ENCODE results near the gene GPD2. TPM values are rescaled to one million over a fixed set of nuclear protein-coding genes. Genes with fewer than 3 reads are reported as not detected.
A peak's percentile ranks its signal among the peaks of the same experiment; 100 is the strongest.

GPD2 gene
- total RNA-seq, 1 experiment from 2014 or later, result not detected

- Histone ChIP-seq H3K79me2 (ENCODE audit: low read length) (no peaks in the 10 kb centered on the region), H3K9me2 (replicated peaks; ENCODE audit: insufficient read depth, low read length) (no peaks in the 10 kb centered on the region), H3K27me3 (ENCODE audit: low read length) (no peaks in the 10 kb centered on the region), H2AFZ (ENCODE audit: low read length) (no peak overlapping the region), H4K20me1 (ENCODE audit: insufficient read depth, low read depth, low read length) (no peaks in the 10 kb centered on the region), H3K36me3 (ENCODE audit: insufficient read depth, low read length) (no peaks in the 10 kb centered on the region), H3K27ac (ENCODE audit: low read length) (no peak overlapping the region), H3K9me3 (ENCODE audit: low read length) (no peaks in the 10 kb centered on the region; the same call in 1 of the 2 replicates), H3K4me3 (ENCODE audit: low read length) (no peak overlapping the region), H3K4me1 (ENCODE audit: low read length) (no peaks in the 10 kb centered on the region), H3K4me2 (ENCODE audit: low read depth, low read length, poor library complexity, severe bottlenecking) (no peak overlapping the region), H3K9ac (ENCODE audit: low read length) (no peak overlapping the region)
- DNase-seq, result no peak
Measured at GRCh38 chr2:156576005-156576404, 139.8 kb downstream of the GPD2 start.

- Histone ChIP-seq H3K4me3 (ENCODE audit: low read length) (no peak overlapping the region), H4K20me1 (ENCODE audit: insufficient read depth, low read depth, low read length) (no peaks in the 10 kb centered on the region), H2AFZ (ENCODE audit: low read length) (no peak overlapping the region), H3K4me2 (ENCODE audit: low read depth, low read length, poor library complexity, severe bottlenecking) (no peak overlapping the region), H3K9me2 (replicated peaks; ENCODE audit: insufficient read depth, low read length) (no peaks in the 10 kb centered on the region), H3K27ac (ENCODE audit: low read length) (no peak overlapping the region), H3K27me3 (ENCODE audit: low read length) (no peaks in the 10 kb centered on the region), H3K4me1 (ENCODE audit: low read length) (no peaks in the 10 kb centered on the region), H3K9me3 (ENCODE audit: low read length) (no peaks in the 10 kb centered on the region), H3K79me2 (ENCODE audit: low read length) (no peaks in the 10 kb centered on the region), H3K36me3 (ENCODE audit: insufficient read depth, low read length) (no peaks in the 10 kb centered on the region), H3K9ac (ENCODE audit: low read length) (no peak overlapping the region)
- DNase-seq, result no peak
Measured at GRCh38 chr2:156580501-156580900, 144.3 kb downstream of the GPD2 start.

GRCh38 chr2:156581280-156581679, 145.1 kb downstream of the GPD2 start:
- Histone ChIP-seq H3K36me3 (ENCODE audit: insufficient read depth, low read length) (no peaks in the 10 kb centered on the region), H3K4me1 (ENCODE audit: low read length) (no peaks in the 10 kb centered on the region), H3K9me3 (ENCODE audit: low read length) (no peaks in the 10 kb centered on the region), H3K27me3 (ENCODE audit: low read length) (no peaks in the 10 kb centered on the region), H3K27ac (ENCODE audit: low read length) (no peak overlapping the region), H3K4me2 (ENCODE audit: low read depth, low read length, poor library complexity, severe bottlenecking) (no peak overlapping the region), H3K9me2 (replicated peaks; ENCODE audit: insufficient read depth, low read length) (no peaks in the 10 kb centered on the region), H3K79me2 (ENCODE audit: low read length) (no peaks in the 10 kb centered on the region), H3K9ac (ENCODE audit: low read length) (no peak overlapping the region), H3K4me3 (ENCODE audit: low read length) (no peak overlapping the region), H4K20me1 (ENCODE audit: insufficient read depth, low read depth, low read length) (no peaks in the 10 kb centered on the region), H2AFZ (ENCODE audit: low read length) (no peak overlapping the region)
- no peak for DNase-seq

GRCh38 chr2:156585457-156585856, 149.3 kb downstream of the GPD2 start:
- no peaks in the 10 kb centered on the region for H3K79me2 ChIP-seq (ENCODE audit: low read length)
- H2AFZ ChIP-seq (ENCODE audit: low read length), result no peak overlapping the region
- H3K36me3 ChIP-seq (ENCODE audit: insufficient read depth, low read length), result no peaks in the 10 kb centered on the region
- no peaks in the 10 kb centered on the region for H3K4me1 ChIP-seq (ENCODE audit: low read length)
- DNase-seq, result no peak
- H3K4me3 ChIP-seq (ENCODE audit: low read length), result no peak overlapping the region
- H4K20me1 ChIP-seq (ENCODE audit: insufficient read depth, low read depth, low read length), result no peaks in the 10 kb centered on the region
- H3K9ac ChIP-seq (ENCODE audit: low read length), result no peak overlapping the region
- no peaks in the 10 kb centered on the region for H3K9me3 ChIP-seq (ENCODE audit: low read length)
- no peaks in the 10 kb centered on the region for H3K9me2 ChIP-seq (replicated peaks; ENCODE audit: insufficient read depth, low read length)
- H3K27me3 ChIP-seq (ENCODE audit: low read length), result no peaks in the 10 kb centered on the region
- H3K4me2 ChIP-seq (ENCODE audit: low read depth, low read length, poor library complexity, severe bottlenecking), result no peak overlapping the region
- no peak overlapping the region for H3K27ac ChIP-seq (ENCODE audit: low read length)

GRCh38 chr2:156586621-156587020, 150.4 kb downstream of the GPD2 start:
- no peak overlapping the region for H2AFZ ChIP-seq (ENCODE audit: low read length)
- no peak overlapping the region for H3K4me3 ChIP-seq (ENCODE audit: low read length)
- H3K4me2 ChIP-seq (ENCODE audit: low read depth, low read length, poor library complexity, severe bottlenecking), result no peak overlapping the region
- no peak overlapping the region for H3K27ac ChIP-seq (ENCODE audit: low read length)
- H3K9me3 ChIP-seq (ENCODE audit: low read length), result no peaks in the 10 kb centered on the region
- no peaks in the 10 kb centered on the region for H3K4me1 ChIP-seq (ENCODE audit: low read length)
- H3K36me3 ChIP-seq (ENCODE audit: insufficient read depth, low read length), result no peaks in the 10 kb centered on the region
- H3K27me3 ChIP-seq (ENCODE audit: low read length), result no peaks in the 10 kb centered on the region
- H4K20me1 ChIP-seq (ENCODE audit: insufficient read depth, low read depth, low read length), result no peaks in the 10 kb centered on the region
- no peak for DNase-seq
- no peak overlapping the region for H3K9ac ChIP-seq (ENCODE audit: low read length)
- H3K9me2 ChIP-seq (replicated peaks; ENCODE audit: insufficient read depth, low read length), result no peaks in the 10 kb centered on the region
- no peaks in the 10 kb centered on the region for H3K79me2 ChIP-seq (ENCODE audit: low read length)

- H4K20me1 ChIP-seq (ENCODE audit: insufficient read depth, low read depth, low read length), result no peaks in the 10 kb centered on the region
- H3K9me2 ChIP-seq (replicated peaks; ENCODE audit: insufficient read depth, low read length), result no peaks in the 10 kb centered on the region
- H3K9ac ChIP-seq (ENCODE audit: low read length), result no peak overlapping the region
- no peak overlapping the region for H3K4me2 ChIP-seq (ENCODE audit: low read depth, low read length, poor library complexity, severe bottlenecking)
- DNase-seq, result peak; percentile 73
- no peak overlapping the region for H3K27ac ChIP-seq (ENCODE audit: low read length)
- no peak overlapping the region for H3K4me3 ChIP-seq (ENCODE audit: low read length)
- no peak overlapping the region for H2AFZ ChIP-seq (ENCODE audit: low read length)
- H3K4me1 ChIP-seq (ENCODE audit: low read length), result no peaks in the 10 kb centered on the region
- no peaks in the 10 kb centered on the region for H3K36me3 ChIP-seq (ENCODE audit: insufficient read depth, low read length)
- no peaks in the 10 kb centered on the region for H3K79me2 ChIP-seq (ENCODE audit: low read length)
- H3K27me3 ChIP-seq (ENCODE audit: low read length), result no peaks in the 10 kb centered on the region
- H3K9me3 ChIP-seq (ENCODE audit: low read length), result no peaks in the 10 kb centered on the region
Measured at GRCh38 chr2:156589381-156590079, 153.4 kb downstream of the GPD2 start.

GRCh38 chr2:156590085-156590739, 154.0 kb downstream of the GPD2 start:
- Histone ChIP-seq H3K9me3 (ENCODE audit: low read length) (no peaks in the 10 kb centered on the region), H3K4me1 (ENCODE audit: low read length) (no peaks in the 10 kb centered on the region), H3K79me2 (ENCODE audit: low read length) (no peaks in the 10 kb centered on the region), H3K4me3 (ENCODE audit: low read length) (no peak overlapping the region), H4K20me1 (ENCODE audit: insufficient read depth, low read depth, low read length) (no peaks in the 10 kb centered on the region), H3K27me3 (ENCODE audit: low read length) (no peaks in the 10 kb centered on the region), H3K36me3 (ENCODE audit: insufficient read depth, low read length) (no peaks in the 10 kb centered on the region), H2AFZ (ENCODE audit: low read length) (no peak overlapping the region), H3K4me2 (ENCODE audit: low read depth, low read length, poor library complexity, severe bottlenecking) (no peak overlapping the region), H3K27ac (ENCODE audit: low read length) (no peak overlapping the region), H3K9me2 (replicated peaks; ENCODE audit: insufficient read depth, low read length) (no peaks in the 10 kb centered on the region), H3K9ac (ENCODE audit: low read length) (no peak overlapping the region)
- DNase-seq, result no peak

- H3K4me2 ChIP-seq (ENCODE audit: low read depth, low read length, poor library complexity, severe bottlenecking), result no peak overlapping the region
- no peak overlapping the region for H3K9ac ChIP-seq (ENCODE audit: low read length)
- DNase-seq, result no peak
- H3K4me3 ChIP-seq (ENCODE audit: low read length), result no peak overlapping the region
- H4K20me1 ChIP-seq (ENCODE audit: insufficient read depth, low read depth, low read length), result no peaks in the 10 kb centered on the region
- H3K27ac ChIP-seq (ENCODE audit: low read length), result no peak overlapping the region
- no peaks in the 10 kb centered on the region for H3K36me3 ChIP-seq (ENCODE audit: insufficient read depth, low read length)
- no peak overlapping the region for H2AFZ ChIP-seq (ENCODE audit: low read length)
- H3K4me1 ChIP-seq (ENCODE audit: low read length), result no peaks in the 10 kb centered on the region
- no peaks in the 10 kb centered on the region for H3K27me3 ChIP-seq (ENCODE audit: low read length)
- no peaks in the 10 kb centered on the region for H3K9me2 ChIP-seq (replicated peaks; ENCODE audit: insufficient read depth, low read length)
- H3K9me3 ChIP-seq (ENCODE audit: low read length), result no peaks in the 10 kb centered on the region
- no peaks in the 10 kb centered on the region for H3K79me2 ChIP-seq (ENCODE audit: low read length)
Measured at GRCh38 chr2:156592809-156593593, 156.8 kb downstream of the GPD2 start.
